SK-N-MC (cell line): ENCODE data around the gene GUCA2A.

Source experiments
- DNase-seq: peaks from one replicate; pipeline ENCODE4 v3.0.0-alpha.2; 2011; ENCODE audit warnings: low read depth, low spot score
- H3K27ac ChIP-seq: fragments of 200-600 bp; sonication (generic); 2 replicates; pipeline ENCODE4 v1.5.1; 2016; ENCODE audit warnings: mixed run types
- H3K36me3 ChIP-seq: fragments of 200-600 bp; sonication (generic); 2 replicates; pipeline ENCODE4 v1.6.1; 2017; ENCODE audit warnings: antibody characterized with exemption, low read length, mixed read lengths; ENCODE audit not compliant: insufficient read depth
- H3K4me3 ChIP-seq: fragments of 200-600 bp; sonication (generic); 2 replicates; pipeline ENCODE4 v1.5.1; 2016
- H3K9ac ChIP-seq: fragments of 200-600 bp; sonication (generic); 2 replicates; pipeline ENCODE4 v1.8.0; 2017; ENCODE audit warnings: mixed run types, mixed read lengths; ENCODE audit not compliant: insufficient read length
- H3K9me3 ChIP-seq: fragments of 200-600 bp; sonication (generic); 2 replicates; pipeline ENCODE4 v1.6.1; 2017; ENCODE audit warnings: low read depth, mild to moderate bottlenecking, antibody characterized with exemption, low read length, moderate library complexity, mixed read lengths
- EZH2 ChIP-seq: fragments of 200-600 bp; sonication (generic); IDR thresholded peaks from one replicate; pipeline ENCODE4 v1.6.1; 2017; ENCODE audit warnings: antibody characterized with exemption
- FOXP2 ChIP-seq: optimal IDR thresholded peaks from 2 replicates; pipeline ENCODE3; 2011; ENCODE audit warnings: mild to moderate bottlenecking, moderate library complexity; ENCODE audit not compliant: insufficient read depth; ENCODE audit errors: extremely low read length, control extremely low read depth
- POLR2AphosphoS5 ChIP-seq: IDR thresholded peaks from 2 replicates; pipeline ENCODE4 v1.6.1; 2012; ENCODE audit warnings: mild to moderate bottlenecking, low read depth, low read length, borderline replicate concordance

GUCA2A gene

GRCh38 chr1:42195841-42196240 lies 31.3 kb upstream of the GUCA2A start:
- no peak overlapping the region for H3K27ac ChIP-seq
- H3K4me3 ChIP-seq, result no peak overlapping the region
- H3K36me3 ChIP-seq, result peaks cover 43% of the 10 kb centered on the region
- DNase-seq, result no peak
- no peak overlapping the region for H3K9ac ChIP-seq
- H3K9me3 ChIP-seq, result no peaks in the 10 kb centered on the region
- TF ChIP-seq EZH2 (no peak), FOXP2 (no peak), POLR2AphosphoS5 (no peak)

DNA sequence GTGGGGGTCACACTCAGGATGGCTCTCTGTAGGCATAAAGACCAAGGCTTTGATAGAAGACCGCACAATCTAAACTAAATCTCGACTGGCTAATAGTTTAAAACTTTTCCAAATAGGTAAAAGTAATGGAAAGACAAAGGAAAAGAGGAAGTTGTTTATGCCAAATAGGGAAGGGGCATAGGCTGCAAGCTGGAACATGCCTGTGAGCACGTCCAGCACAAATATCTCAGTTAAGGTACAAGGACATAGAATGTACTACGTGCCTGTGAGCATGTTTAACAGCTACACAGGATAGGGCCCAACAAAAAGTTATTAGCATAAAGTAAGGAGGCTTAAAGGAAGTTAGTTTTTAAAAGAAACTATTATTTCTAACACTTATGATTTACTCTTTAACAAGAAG lies 27.6 kb upstream of the GUCA2A start:
- TF ChIP-seq EZH2, result no peak
- no peak for TF ChIP-seq POLR2AphosphoS5
- no peak for TF ChIP-seq FOXP2

DNA sequence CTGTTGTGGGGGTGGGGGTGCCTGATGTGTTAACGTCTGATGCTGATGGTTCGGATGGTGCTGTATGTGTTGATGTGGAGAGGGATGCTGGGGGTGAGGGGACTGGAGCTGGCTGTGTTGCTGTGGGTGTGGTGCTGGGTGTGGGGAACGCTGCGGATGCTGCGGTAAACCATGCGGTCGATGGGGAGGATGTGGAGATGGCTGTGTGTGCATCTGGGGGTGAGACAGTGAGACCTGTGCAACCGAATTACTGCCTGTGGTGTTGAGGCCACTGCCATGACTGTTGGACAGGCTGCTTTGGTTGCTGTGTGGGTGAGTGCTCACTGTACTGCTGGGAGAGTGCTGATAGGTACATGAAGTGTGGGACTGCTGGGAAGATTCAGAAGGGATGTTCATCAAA lies 26.8 kb upstream of the GUCA2A start:
- Histone ChIP-seq H3K27ac (no peak overlapping the region), H3K9me3 (no peaks in the 10 kb centered on the region), H3K36me3 (peaks cover 42% of the 10 kb centered on the region), H3K9ac (no peak overlapping the region), H3K4me3 (no peak overlapping the region)
- no peak for DNase-seq
- TF ChIP-seq EZH2 (no peak), FOXP2 (no peak), POLR2AphosphoS5 (no peak)

More for the DNA sequence above, 27.6 kb upstream of the GUCA2A start:
- H3K9ac ChIP-seq, result no peak overlapping the region
- no peak overlapping the region for H3K4me3 ChIP-seq
- H3K27ac ChIP-seq, result no peak overlapping the region
- no peaks in the 10 kb centered on the region for H3K9me3 ChIP-seq
- no peak for DNase-seq
- peaks cover 46% of the 10 kb centered on the region for H3K36me3 ChIP-seq

GRCh38 chr1:42189931-42190853 lies 25.6 kb upstream of the GUCA2A start:
- Histone ChIP-seq H3K36me3 (peaks cover 36% of the 10 kb centered on the region), H3K9me3 (no peaks in the 10 kb centered on the region), H3K27ac (no peak overlapping the region), H3K9ac (no peak overlapping the region), H3K4me3 (no peak overlapping the region)
- no peak for DNase-seq
- TF ChIP-seq POLR2AphosphoS5, result no peak
- no peak for TF ChIP-seq EZH2
- no peak for TF ChIP-seq FOXP2

DNA sequence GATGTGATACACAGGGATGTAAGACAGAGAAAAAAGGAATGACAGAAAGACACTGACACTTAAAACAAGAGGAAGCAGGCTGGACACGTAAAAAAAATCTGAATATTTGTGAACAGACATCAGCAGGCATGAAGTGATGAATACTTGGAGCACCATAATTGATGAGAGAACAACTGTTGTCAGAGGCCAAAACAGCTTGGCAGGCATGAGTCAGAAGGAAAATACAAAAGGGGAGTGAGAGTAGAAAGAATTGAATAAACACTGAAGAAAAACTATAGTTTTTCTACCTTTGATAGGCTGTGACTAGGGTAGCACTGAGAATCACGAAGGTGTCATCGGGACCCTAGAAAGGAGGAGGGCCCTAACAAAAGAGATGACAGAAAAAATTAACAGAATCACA lies 21.6 kb upstream of the GUCA2A start:
- Histone ChIP-seq H3K36me3 (peaks cover 30% of the 10 kb centered on the region), H3K4me3 (no peak overlapping the region), H3K9me3 (no peaks in the 10 kb centered on the region), H3K27ac (no peak overlapping the region), H3K9ac (no peak overlapping the region)
- TF ChIP-seq EZH2 (no peak), POLR2AphosphoS5 (no peak), FOXP2 (no peak)
- no peak for DNase-seq

DNA sequence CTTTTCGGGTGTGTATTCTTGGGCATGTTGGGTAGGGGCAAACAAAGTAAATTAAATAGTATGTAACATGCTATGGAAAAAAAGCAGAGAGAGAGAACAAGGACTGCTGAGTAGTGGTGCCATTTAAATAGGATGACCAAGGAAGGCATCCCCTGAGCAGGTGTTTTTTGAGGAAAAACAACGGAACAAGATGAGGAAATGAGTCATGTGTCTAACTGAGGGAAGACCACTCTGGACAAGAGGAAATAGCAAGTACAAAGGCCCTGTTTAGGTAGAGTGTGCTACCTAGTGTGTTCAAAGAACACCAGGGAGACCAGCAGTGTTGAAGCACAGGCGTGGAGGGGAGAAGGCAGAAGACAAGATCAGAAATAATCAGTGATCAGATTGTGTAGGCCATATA lies 20.1 kb upstream of the GUCA2A start:
- Histone ChIP-seq H3K9ac (no peak overlapping the region), H3K36me3 (peaks cover 19% of the 10 kb centered on the region), H3K4me3 (no peak overlapping the region), H3K27ac (no peak overlapping the region), H3K9me3 (no peaks in the 10 kb centered on the region)
- TF ChIP-seq EZH2 (no peak), POLR2AphosphoS5 (no peak), FOXP2 (no peak)
- no peak for DNase-seq

DNA sequence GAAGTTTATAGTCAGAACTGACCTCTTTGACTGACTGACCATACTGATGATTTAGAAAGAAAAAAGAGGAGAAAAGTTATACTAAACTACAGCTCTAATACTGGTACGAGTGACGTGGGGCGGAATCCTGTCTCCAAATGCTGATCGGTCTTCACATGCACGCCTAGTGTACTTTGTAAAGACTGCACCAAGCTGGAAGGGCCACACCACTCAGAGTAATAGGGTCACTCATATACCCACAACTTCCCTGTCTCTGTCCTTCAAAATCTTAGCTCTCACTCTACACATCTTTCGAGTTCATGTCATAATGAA lies 19.4 kb upstream of the GUCA2A start:
- H3K4me3 ChIP-seq, result no peak overlapping the region
- no peak for TF ChIP-seq POLR2AphosphoS5
- no peak for TF ChIP-seq EZH2
- TF ChIP-seq FOXP2, result no peak
- H3K9me3 ChIP-seq, result no peaks in the 10 kb centered on the region
- H3K9ac ChIP-seq, result no peak overlapping the region
- H3K27ac ChIP-seq, result no peak overlapping the region
- DNase-seq, result no peak
- H3K36me3 ChIP-seq, result peaks cover 16% of the 10 kb centered on the region

DNA sequence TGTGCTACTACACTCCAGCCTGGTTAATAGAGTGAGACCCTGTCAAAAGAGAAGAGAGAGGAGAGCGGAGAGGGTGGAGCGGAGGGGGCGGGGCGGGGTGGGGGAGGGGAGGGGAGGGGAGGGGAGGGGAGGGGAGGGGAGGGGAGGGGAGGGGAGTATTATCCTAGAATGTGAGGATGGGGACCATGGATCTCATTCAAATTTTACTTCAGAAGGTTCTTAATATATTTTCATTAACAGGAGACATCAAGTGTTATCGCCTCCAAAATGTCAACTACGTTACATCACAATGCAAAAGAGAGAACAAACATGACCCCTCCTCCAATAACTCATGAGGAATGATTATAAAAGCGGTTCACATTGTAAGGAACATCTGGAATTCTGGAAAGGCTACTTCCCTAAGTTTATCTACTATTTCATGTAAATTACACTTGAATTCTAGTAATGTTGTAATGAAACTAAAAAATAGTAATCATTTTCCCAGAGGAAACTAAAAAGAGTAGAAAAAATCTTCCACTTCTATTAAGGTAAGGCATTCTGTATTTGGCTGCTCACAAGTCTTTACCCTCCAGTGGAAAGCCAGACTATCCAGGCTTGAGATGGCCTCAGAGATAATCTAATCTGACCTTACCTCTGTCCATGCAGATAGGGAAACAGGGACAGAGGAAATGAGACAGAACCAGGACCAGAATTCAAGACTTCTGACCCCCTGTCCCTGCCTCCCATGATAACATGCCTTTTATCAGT lies 18.8 kb upstream of the GUCA2A start:
- Histone ChIP-seq H3K9ac (no peak overlapping the region), H3K9me3 (no peaks in the 10 kb centered on the region), H3K36me3 (peaks cover 11% of the 10 kb centered on the region; the same call in 1 of the 2 replicates), H3K27ac (no peak overlapping the region), H3K4me3 (no peak overlapping the region)
- DNase-seq, result no peak
- no peak for TF ChIP-seq FOXP2
- TF ChIP-seq EZH2, result no peak
- no peak for TF ChIP-seq POLR2AphosphoS5

DNA sequence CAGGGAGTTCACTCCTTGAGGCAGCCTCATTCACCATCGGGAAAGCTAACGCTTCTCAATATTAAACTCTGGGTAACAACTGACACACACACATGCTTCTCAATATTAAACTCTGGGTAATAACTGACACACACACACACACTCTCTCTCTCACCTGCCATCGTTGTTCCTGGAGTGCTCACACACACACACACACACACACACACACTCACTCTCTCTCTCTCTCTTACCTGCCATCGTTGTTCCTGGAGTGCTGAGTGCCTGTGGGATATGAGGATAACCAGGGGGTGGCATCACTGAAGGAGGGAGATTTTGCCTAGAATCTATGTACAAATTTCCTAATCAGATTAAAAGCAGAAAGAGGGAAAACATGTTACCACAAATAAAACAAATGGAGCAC lies 17.1 kb upstream of the GUCA2A start:
- no peak overlapping the region for H3K9ac ChIP-seq
- H3K9me3 ChIP-seq, result no peaks in the 10 kb centered on the region
- DNase-seq, result no peak
- no peak overlapping the region for H3K4me3 ChIP-seq
- no peak overlapping the region for H3K27ac ChIP-seq
- peaks cover 10% of the 10 kb centered on the region; the same call in 1 of the 2 replicates for H3K36me3 ChIP-seq
- TF ChIP-seq POLR2AphosphoS5 (no peak), FOXP2 (no peak), EZH2 (no peak)
